ENCODE results near the gene ECE1.

- TF ChIP-seq CTCF (IDR thresholded peaks at IDR 0.05) (no peak), POLR2A (IDR thresholded peaks at IDR 0.05) (peak in 1 of 3 donors; percentile 28)
Measured at GRCh38 chr1:21289700-21290545, at the start of gene ECE1.
